Fibroblast of lung (primary cell): ENCODE results near the gene NT5DC1. TPM values are rescaled to one million over a fixed set of nuclear protein-coding genes. Genes with fewer than 3 reads are reported as not detected.

Experiments
- DNase-seq, 2 donors: peaks; one replicate each; pipeline versions ENCODE4 v3.0.0 to v3.0.0-alpha.2; 2010; ENCODE audit warnings: low read depth in 2 of 2
- H2AFZ ChIP-seq: 2 replicates; pipeline ENCODE4 v1.5.1; 2012; ENCODE audit warnings: low read length, control low read depth, inconsistent platforms
- H3K27ac ChIP-seq: 2 replicates; pipeline ENCODE4 v1.5.1; 2011; ENCODE audit warnings: low read length, control low read depth; ENCODE audit not compliant: insufficient read depth
- H3K27me3 ChIP-seq: 2 replicates; pipeline ENCODE4 v1.5.1; 2011; ENCODE audit warnings: mild to moderate bottlenecking, low read length; ENCODE audit not compliant: control insufficient read depth, insufficient read depth
- H3K36me3 ChIP-seq: 2 replicates; pipeline ENCODE4 v1.5.1; 2011; ENCODE audit warnings: low read length; ENCODE audit not compliant: control insufficient read depth, insufficient read depth
- H3K4me1 ChIP-seq: 2 replicates; pipeline ENCODE4 v1.5.1; 2011; ENCODE audit warnings: low read length; ENCODE audit not compliant: control insufficient read depth, insufficient read depth; ENCODE audit errors: extremely low read depth
- H3K4me2 ChIP-seq: 2 replicates; pipeline ENCODE4 v1.5.1; 2011; ENCODE audit warnings: low read length, control low read depth; ENCODE audit not compliant: insufficient read depth; ENCODE audit errors: extremely low read depth
- H3K4me3 ChIP-seq, 4 experiments: fragments of 200-600 bp in 1 of 4; sonication (generic) in 1 of 4; replicated peaks in 1 of 4; 2 replicates each; pipeline ENCODE4 v1.5.1; 2011 to 2016; ENCODE audit warnings: low read length in 4 of 4, low read depth in 3 of 4, mild to moderate bottlenecking in 3 of 4, control low read depth in 2 of 4, inconsistent platforms in 1 of 4, mixed read lengths in 1 of 4; ENCODE audit not compliant: insufficient read depth in 1 of 4; ENCODE audit errors: control extremely low read depth in 1 of 4
- H3K79me2 ChIP-seq: 2 replicates; pipeline ENCODE4 v1.5.1; 2012; ENCODE audit warnings: mild to moderate bottlenecking, low read length, inconsistent platforms; ENCODE audit not compliant: control insufficient read depth, insufficient read depth
- H3K9ac ChIP-seq: 2 replicates; pipeline ENCODE4 v1.5.1; 2011; ENCODE audit warnings: mild to moderate bottlenecking, low read length, control low read depth; ENCODE audit not compliant: insufficient read depth
- H3K9me3 ChIP-seq: 2 replicates; pipeline ENCODE4 v1.5.1; 2012; ENCODE audit warnings: low read depth, low read length; ENCODE audit not compliant: control insufficient read depth, insufficient read depth
- H4K20me1 ChIP-seq: 2 replicates; pipeline ENCODE4 v1.5.1; 2011; ENCODE audit warnings: low read length; ENCODE audit not compliant: control insufficient read depth, insufficient read depth; ENCODE audit errors: extremely low read depth
- EZH2 ChIP-seq: IDR thresholded peaks from 2 replicates; pipeline ENCODE4 v1.5.1; 2012; ENCODE audit warnings: low read length, control low read depth, mild to moderate bottlenecking; ENCODE audit errors: missing control alignments
- polyA plus RNA-seq, 2 donors: library from polyadenylated mRNA; depleted of rRNA in 1 of 2; stranded (reverse) in 1 of 2; unstranded in 1 of 2; fragments of >200 nt; gene quantifications; 2 replicates each; pipeline ENCODE4 v1.2.1, GENCODE V29; 2011 to 2012; ENCODE audit warnings: missing spikeins in 1 of 2
- total RNA-seq: library from RNA; depleted of rRNA; stranded (reverse); fragments of >200 nt; gene quantifications from 2 replicates; pipeline ENCODE4 v1.2.1, GENCODE V29; 2014
- TF ChIP-seq, protein P1 (sequence below), 2 donors: IDR thresholded peaks in 1 of 2; conservative IDR thresholded peaks in 1 of 2; 1 replicate in 1 of 2; 2 replicates in 1 of 2; pipeline ENCODE4 v1.5.1; 2011 to 2012; ENCODE audit warnings: low read length in 2 of 2, control low read depth in 1 of 2, inconsistent platforms in 1 of 2, low read depth in 1 of 2, mild to moderate bottlenecking in 1 of 2

The NT5DC1 gene
- total and polyA plus RNA-seq, 2 donors (not counting 1 experiment from before 2014, with no cell fraction given) = 8.1 to 17.9 TPM

DNA sequence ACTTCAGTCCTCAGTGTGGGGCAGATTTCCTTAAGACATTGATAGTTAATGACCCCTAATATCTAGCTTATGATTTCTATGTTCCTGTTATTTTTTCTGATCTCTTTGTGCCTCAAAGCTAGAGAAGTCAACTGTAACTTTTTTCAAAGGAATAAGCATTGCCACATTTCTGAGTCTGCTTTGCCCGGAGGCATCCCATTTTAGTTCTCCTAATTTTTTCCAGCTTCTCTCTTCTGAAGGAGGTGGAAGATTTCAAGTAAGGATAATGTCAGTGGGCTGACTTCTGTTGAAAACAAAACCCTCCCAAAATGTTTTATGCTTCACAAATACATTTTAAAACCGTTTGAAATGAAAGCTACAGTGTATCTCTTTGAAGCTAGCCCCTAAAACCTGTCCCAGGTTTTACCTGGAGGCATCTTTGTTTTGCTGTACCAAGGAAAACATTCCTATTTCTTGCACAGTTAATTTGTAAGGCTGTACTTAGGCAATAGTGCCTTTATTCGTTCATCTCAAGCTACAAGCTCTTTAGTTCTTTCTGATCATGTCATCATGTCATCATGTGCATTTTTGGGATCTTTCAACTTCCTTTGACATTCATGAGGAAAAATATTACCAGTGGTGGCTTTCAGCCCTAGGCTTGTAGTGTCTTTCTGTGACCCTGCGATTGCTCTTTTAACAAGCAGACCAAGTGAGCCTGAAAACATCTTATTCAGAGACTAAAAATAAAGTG lies 107.6 kb downstream of the NT5DC1 start:
- no peak for TF ChIP-seq EZH2
- TF ChIP-seq, protein P1, sequence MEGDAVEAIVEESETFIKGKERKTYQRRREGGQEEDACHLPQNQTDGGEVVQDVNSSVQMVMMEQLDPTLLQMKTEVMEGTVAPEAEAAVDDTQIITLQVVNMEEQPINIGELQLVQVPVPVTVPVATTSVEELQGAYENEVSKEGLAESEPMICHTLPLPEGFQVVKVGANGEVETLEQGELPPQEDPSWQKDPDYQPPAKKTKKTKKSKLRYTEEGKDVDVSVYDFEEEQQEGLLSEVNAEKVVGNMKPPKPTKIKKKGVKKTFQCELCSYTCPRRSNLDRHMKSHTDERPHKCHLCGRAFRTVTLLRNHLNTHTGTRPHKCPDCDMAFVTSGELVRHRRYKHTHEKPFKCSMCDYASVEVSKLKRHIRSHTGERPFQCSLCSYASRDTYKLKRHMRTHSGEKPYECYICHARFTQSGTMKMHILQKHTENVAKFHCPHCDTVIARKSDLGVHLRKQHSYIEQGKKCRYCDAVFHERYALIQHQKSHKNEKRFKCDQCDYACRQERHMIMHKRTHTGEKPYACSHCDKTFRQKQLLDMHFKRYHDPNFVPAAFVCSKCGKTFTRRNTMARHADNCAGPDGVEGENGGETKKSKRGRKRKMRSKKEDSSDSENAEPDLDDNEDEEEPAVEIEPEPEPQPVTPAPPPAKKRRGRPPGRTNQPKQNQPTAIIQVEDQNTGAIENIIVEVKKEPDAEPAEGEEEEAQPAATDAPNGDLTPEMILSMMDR (conservative IDR thresholded peaks at IDR 0.05 in 1 of 2, IDR thresholded peaks at IDR 0.05 in 1 of 2; ENCODE audit: low read depth in 1 of 2, low read length in 2 of 2) = no peak
- no peaks in the 10 kb centered on the region for H3K36me3 ChIP-seq
- H2AFZ ChIP-seq = no peak overlapping the region
- H3K4me2 ChIP-seq = no peak overlapping the region
- H3K4me3 ChIP-seq = no peak overlapping the region
- H4K20me1 ChIP-seq = no peaks in the 10 kb centered on the region
- no peaks in the 10 kb centered on the region for H3K4me1 ChIP-seq
- no peaks in the 10 kb centered on the region for H3K79me2 ChIP-seq
- no peak overlapping the region for H3K27ac ChIP-seq
- no peaks in the 10 kb centered on the region for H3K9me3 ChIP-seq
- H3K27me3 ChIP-seq = no peaks in the 10 kb centered on the region
- H3K9ac ChIP-seq = no peak overlapping the region
- no peak for DNase-seq

DNA sequence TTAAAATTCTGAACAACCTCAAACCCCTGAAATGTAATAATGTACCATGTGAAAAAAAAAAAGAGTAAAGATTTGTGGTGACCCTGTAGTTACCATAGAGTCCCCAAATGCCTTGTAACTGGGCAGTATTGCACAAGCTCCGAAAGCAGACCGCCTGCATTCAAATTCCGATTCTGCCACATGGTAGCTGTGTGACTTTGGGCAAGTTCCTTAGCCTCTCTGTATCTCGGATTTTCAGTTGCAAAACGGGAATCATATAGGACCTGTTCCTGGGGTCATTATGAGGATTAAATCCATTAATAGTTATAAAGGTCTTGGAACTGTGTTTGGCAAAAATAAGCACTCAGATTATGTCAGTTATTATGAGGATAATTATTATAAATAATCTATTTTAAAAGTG lies 109.7 kb downstream of the NT5DC1 start:
- no peak for TF ChIP-seq EZH2
- TF ChIP-seq, protein P1 (conservative IDR thresholded peaks at IDR 0.05 in 1 of 2, IDR thresholded peaks at IDR 0.05 in 1 of 2; ENCODE audit: low read depth in 1 of 2, low read length in 2 of 2) = no peak
- DNase-seq = no peak
- H3K4me2 ChIP-seq = no peak overlapping the region

DNA sequence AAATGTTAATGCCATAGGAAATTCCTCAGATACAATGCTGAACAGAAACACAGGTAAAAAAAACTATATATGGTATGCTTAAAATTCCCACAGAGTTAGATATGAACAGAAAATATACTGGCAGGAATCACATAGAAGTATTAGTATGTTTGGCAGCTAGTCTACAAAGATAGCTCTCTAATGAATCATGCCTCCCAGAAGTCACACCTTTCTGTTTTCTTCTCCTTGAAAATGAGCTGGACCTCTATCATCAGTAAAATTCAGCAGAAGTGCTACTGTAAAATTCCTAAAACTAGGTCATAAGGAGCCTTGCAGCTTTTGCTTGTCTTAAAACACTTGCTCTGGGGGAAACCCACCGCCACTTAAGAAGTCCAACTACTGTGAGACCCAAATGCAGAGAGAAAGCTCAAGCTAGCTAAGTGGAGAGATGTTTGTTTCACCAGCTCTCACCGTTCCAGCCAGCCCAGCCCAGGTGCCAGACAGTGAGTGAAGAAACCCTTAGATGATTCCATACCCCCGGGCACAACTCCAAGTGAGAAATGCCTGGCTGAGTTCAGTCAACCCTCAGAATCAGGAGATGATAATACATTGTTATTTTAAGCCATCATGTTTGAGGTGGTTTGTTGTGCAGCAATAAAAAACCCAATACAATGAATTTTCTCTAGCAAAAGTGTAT lies 110.2 kb downstream of the NT5DC1 start:
- no peaks in the 10 kb centered on the region for H3K9me3 ChIP-seq
- H3K4me3 ChIP-seq = no peak overlapping the region
- peak in 1 of 2 donors; percentile 84 for DNase-seq
- H3K9ac ChIP-seq = no peak overlapping the region
- H3K27me3 ChIP-seq = no peaks in the 10 kb centered on the region
- no peaks in the 10 kb centered on the region for H3K36me3 ChIP-seq
- no peaks in the 10 kb centered on the region for H3K4me1 ChIP-seq
- H4K20me1 ChIP-seq = no peaks in the 10 kb centered on the region
- TF ChIP-seq EZH2 = no peak
- TF ChIP-seq, protein P1 (conservative IDR thresholded peaks at IDR 0.05 in 1 of 2, IDR thresholded peaks at IDR 0.05 in 1 of 2; ENCODE audit: low read depth in 1 of 2, low read length in 2 of 2) = no peak
- H3K4me2 ChIP-seq = no peak overlapping the region
- no peak overlapping the region for H2AFZ ChIP-seq
- H3K27ac ChIP-seq = no peak overlapping the region
- no peaks in the 10 kb centered on the region for H3K79me2 ChIP-seq

More for the DNA sequence above, 109.7 kb downstream of the NT5DC1 start:
- Histone ChIP-seq H3K36me3 (no peaks in the 10 kb centered on the region), H3K9ac (no peak overlapping the region), H2AFZ (no peak overlapping the region), H3K27me3 (no peaks in the 10 kb centered on the region), H3K4me1 (no peaks in the 10 kb centered on the region), H3K9me3 (no peaks in the 10 kb centered on the region), H3K4me3 (no peak overlapping the region), H3K79me2 (no peaks in the 10 kb centered on the region), H3K27ac (no peak overlapping the region), H4K20me1 (no peaks in the 10 kb centered on the region)
